Astrocyte (in vitro differentiated cells and primary cell): ENCODE data around the gene MAPK10. TPM values are rescaled to one million over a fixed set of nuclear protein-coding genes. Genes with fewer than 3 reads are reported as not detected.

Source experiments
- DNase-seq: peaks from one replicate; pipeline ENCODE4 v3.0.0-alpha.2; 2010; ENCODE audit warnings: low read depth
- FAIRE-seq: peaks from 2 replicates; lab custom pipeline; 2011; peaks lifted over from hg19 to GRCh38; lab: Jason Lieb, UNC
- H2AFZ ChIP-seq: 2 replicates; pipeline ENCODE4 v1.6.0; 2012; ENCODE audit warnings: low read depth, low read length, inconsistent platforms
- H3K27ac ChIP-seq: 2 replicates; pipeline ENCODE4 v1.5.1; 2011; ENCODE audit warnings: low read depth, low read length, inconsistent platforms
- H3K27me3 ChIP-seq: 2 replicates; pipeline ENCODE4 v1.6.0; 2011; ENCODE audit warnings: low read length, inconsistent platforms; ENCODE audit not compliant: insufficient read depth
- H3K36me3 ChIP-seq: 2 replicates; pipeline ENCODE4 v1.5.1; 2011; ENCODE audit warnings: low read length, inconsistent platforms; ENCODE audit not compliant: insufficient read depth
- H3K4me1 ChIP-seq: 2 replicates; pipeline ENCODE4 v1.5.1; 2011; ENCODE audit warnings: low read length, inconsistent platforms; ENCODE audit not compliant: insufficient read depth
- H3K4me2 ChIP-seq: 2 replicates; pipeline ENCODE4 v1.6.0; 2012; ENCODE audit warnings: low read length, inconsistent platforms
- H3K4me3 ChIP-seq: 2 replicates; pipeline ENCODE4 v1.5.1; 2011; ENCODE audit warnings: low read depth, mild to moderate bottlenecking, low read length, inconsistent platforms; ENCODE audit not compliant: insufficient read depth
- H3K79me2 ChIP-seq: 2 replicates; pipeline ENCODE4 v1.6.0; 2012; ENCODE audit warnings: mild to moderate bottlenecking, low read length, inconsistent platforms; ENCODE audit not compliant: insufficient read depth
- H3K9ac ChIP-seq: 2 replicates; pipeline ENCODE4 v1.6.0; 2012; ENCODE audit warnings: mild to moderate bottlenecking, low read length, inconsistent platforms
- H3K9me3 ChIP-seq: 2 replicates; pipeline ENCODE4 v1.5.1; 2012; ENCODE audit warnings: low read depth, mild to moderate bottlenecking, low read length, inconsistent platforms; ENCODE audit not compliant: insufficient read depth
- H4K20me1 ChIP-seq: 2 replicates; pipeline ENCODE4 v1.6.0; 2012; ENCODE audit warnings: low read length, inconsistent platforms; ENCODE audit not compliant: insufficient read depth
- H3K27ac Mint-ChIP-seq: one replicate; pipeline ENCODE4 v1.8.0; 2021; ENCODE audit warnings: mild to moderate bottlenecking, mixed read lengths; ENCODE audit not compliant: unreplicated experiment
- H3K27me3 Mint-ChIP-seq: one replicate; pipeline ENCODE4 v1.8.0; 2021; ENCODE audit warnings: low read depth, mixed read lengths; ENCODE audit not compliant: unreplicated experiment
- H3K36me3 Mint-ChIP-seq: one replicate; pipeline ENCODE4 v1.8.0; 2021; ENCODE audit warnings: low read depth, mixed read lengths; ENCODE audit not compliant: unreplicated experiment
- H3K4me1 Mint-ChIP-seq: one replicate; pipeline ENCODE4 v1.8.0; 2021; ENCODE audit warnings: low read depth, mixed read lengths; ENCODE audit not compliant: unreplicated experiment
- H3K4me3 Mint-ChIP-seq: one replicate; pipeline ENCODE4 v1.8.0; 2021; ENCODE audit warnings: mild to moderate bottlenecking, moderate library complexity, mixed read lengths; ENCODE audit not compliant: unreplicated experiment
- H3K9me3 Mint-ChIP-seq: one replicate; pipeline ENCODE4 v1.8.0; 2021; ENCODE audit warnings: mild to moderate bottlenecking, mixed read lengths; ENCODE audit not compliant: unreplicated experiment
- CTCF ChIP-seq: IDR thresholded peaks from 2 replicates; pipeline ENCODE4 v1.5.1; 2011; ENCODE audit warnings: low read depth, mild to moderate bottlenecking, inconsistent platforms, low read length, moderate library complexity; ENCODE audit not compliant: insufficient read depth
- EZH2 ChIP-seq: IDR thresholded peaks from 2 replicates; pipeline ENCODE4 v1.6.1; 2012; ENCODE audit warnings: mild to moderate bottlenecking, low read length, inconsistent platforms; ENCODE audit not compliant: insufficient read depth
- total RNA-seq: library from RNA; stranded (reverse); gene quantifications from 2 replicates; pipeline ENCODE4 v1.2.1, GENCODE V29; 2021

The MAPK10 gene
- total RNA-seq, 1 donor from 2014 or later = 7.5 TPM

- Histone ChIP-seq H3K9ac (no peak overlapping the region), H3K36me3 (no peaks in the 10 kb centered on the region), H2AFZ (no peak overlapping the region), H3K27ac (no peak overlapping the region), H3K9me3 (no peaks in the 10 kb centered on the region), H3K4me1 (no peaks in the 10 kb centered on the region), H3K27me3 (no peaks in the 10 kb centered on the region), H3K4me2 (no peak overlapping the region), H3K4me3 (no peak overlapping the region), H4K20me1 (no peaks in the 10 kb centered on the region), H3K79me2 (no peaks in the 10 kb centered on the region)
- Mint-ChIP-seq H3K27ac (no peak overlapping the region), H3K4me3 (no peak overlapping the region), H3K27me3 (no peaks in the 10 kb centered on the region), H3K9me3 (no peaks in the 10 kb centered on the region), H3K36me3 (no peaks in the 10 kb centered on the region), H3K4me1 (no peaks in the 10 kb centered on the region)
- no peak for FAIRE-seq
- TF ChIP-seq CTCF (no peak), EZH2 (no peak)
- DNase-seq = no peak
Observed at GRCh38 chr4:86050496-86050895, 309.4 kb downstream of the MAPK10 start.

GRCh38 chr4:86048426-86048825, 311.4 kb downstream of the MAPK10 start:
- Mint-ChIP-seq H3K36me3 (no peaks in the 10 kb centered on the region), H3K27ac (no peak overlapping the region), H3K9me3 (no peaks in the 10 kb centered on the region), H3K4me3 (no peak overlapping the region), H3K27me3 (no peaks in the 10 kb centered on the region), H3K4me1 (no peaks in the 10 kb centered on the region)
- H4K20me1 ChIP-seq = no peaks in the 10 kb centered on the region
- H2AFZ ChIP-seq = no peak overlapping the region
- H3K79me2 ChIP-seq = no peaks in the 10 kb centered on the region
- H3K27ac ChIP-seq = no peak overlapping the region
- TF ChIP-seq CTCF (no peak), EZH2 (no peak)
- H3K4me1 ChIP-seq = no peaks in the 10 kb centered on the region
- H3K9me3 ChIP-seq = no peaks in the 10 kb centered on the region
- H3K4me2 ChIP-seq = no peak overlapping the region
- no peak overlapping the region for H3K9ac ChIP-seq
- H3K36me3 ChIP-seq = no peaks in the 10 kb centered on the region
- no peak for FAIRE-seq
- H3K4me3 ChIP-seq = no peak overlapping the region
- peak; percentile 49 for DNase-seq
- H3K27me3 ChIP-seq = no peaks in the 10 kb centered on the region

- H4K20me1 ChIP-seq = no peaks in the 10 kb centered on the region
- no peak overlapping the region for H2AFZ ChIP-seq
- no peaks in the 10 kb centered on the region for H3K4me1 Mint-ChIP-seq
Observed at GRCh38 chr4:86044593-86044985, 315.3 kb downstream of the MAPK10 start.

More at GRCh38 chr4:86044593-86044985, 315.3 kb downstream of the MAPK10 start:
- Mint-ChIP-seq H3K9me3 (no peaks in the 10 kb centered on the region), H3K36me3 (no peaks in the 10 kb centered on the region), H3K4me3 (no peak overlapping the region), H3K27me3 (no peaks in the 10 kb centered on the region), H3K27ac (no peak overlapping the region)
- Histone ChIP-seq H3K4me3 (no peak overlapping the region), H3K4me1 (no peaks in the 10 kb centered on the region), H3K79me2 (no peaks in the 10 kb centered on the region), H3K27ac (no peak overlapping the region), H3K36me3 (no peaks in the 10 kb centered on the region), H3K27me3 (no peaks in the 10 kb centered on the region), H3K9ac (no peak overlapping the region), H3K9me3 (no peaks in the 10 kb centered on the region), H3K4me2 (no peak overlapping the region)
- TF ChIP-seq CTCF (no peak), EZH2 (no peak)
- no peak for DNase-seq
- FAIRE-seq = peak; percentile 34
